ENCODE data around the gene NEMP2. TPM values are rescaled to one million over a fixed set of nuclear protein-coding genes. Genes with fewer than 3 reads are reported as not detected.

Gene NEMP2
- total and polyA plus RNA-seq, 9 donors: 5.0 to 9.2 (median 6.6) TPM

- Histone ChIP-seq H3K36me3 (ENCODE audit: control insufficient read depth, insufficient read depth, low read length) (no peaks in the 10 kb centered on the region), H3K27me3 (ENCODE audit: control insufficient read depth, insufficient read depth, low read length) (no peaks in the 10 kb centered on the region), H3K27ac (ENCODE audit: low read length) (no peak overlapping the region), H3K4me3 (ENCODE audit: low read length) (no peak overlapping the region), H3K4me1 (ENCODE audit: control insufficient read depth, insufficient read depth, low read length) (peaks cover 7% of the 10 kb centered on the region), H3K9me3 (replicated peaks; ENCODE audit: control insufficient read depth, low read depth, low read length) (peaks cover 20% of the 10 kb centered on the region)
- no peak for DNase-seq
Observed at GRCh38 chr2:190538201-190538600, 3.7 kb upstream of the NEMP2 start.

DNA sequence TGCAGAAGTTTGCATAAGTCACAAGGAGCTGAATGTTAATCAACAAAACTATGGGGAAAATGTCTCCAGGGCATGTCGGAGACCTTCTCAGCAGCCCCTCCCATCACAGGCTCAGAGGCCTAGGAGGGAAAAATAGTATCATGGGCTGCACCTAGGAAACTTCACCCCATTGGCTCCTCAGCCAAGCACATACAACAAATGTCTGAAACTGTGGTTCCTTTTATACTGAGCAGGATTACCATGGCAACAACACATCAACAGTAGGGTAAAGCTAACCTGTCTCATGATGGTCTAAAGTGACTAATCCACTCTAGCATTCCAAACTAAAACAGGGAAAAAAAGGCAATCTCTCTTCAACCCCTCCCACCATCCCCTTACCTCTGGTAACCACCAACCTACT lies 3.2 kb upstream of the NEMP2 start:
- Histone ChIP-seq H3K27ac (ENCODE audit: low read length) (no peak overlapping the region), H3K4me1 (ENCODE audit: control insufficient read depth, insufficient read depth, low read length) (peaks cover 8% of the 10 kb centered on the region), H3K27me3 (ENCODE audit: control insufficient read depth, insufficient read depth, low read length) (no peaks in the 10 kb centered on the region), H3K9me3 (replicated peaks; ENCODE audit: control insufficient read depth, low read depth, low read length) (peaks cover 20% of the 10 kb centered on the region), H3K36me3 (ENCODE audit: control insufficient read depth, insufficient read depth, low read length) (no peaks in the 10 kb centered on the region), H3K4me3 (ENCODE audit: low read length) (no peak overlapping the region)
- DNase-seq: peak; percentile 37
- no CpG with 5 or more reads among the region's 1 CpG for WGBS (ENCODE audit: insufficient coverage)

DNA sequence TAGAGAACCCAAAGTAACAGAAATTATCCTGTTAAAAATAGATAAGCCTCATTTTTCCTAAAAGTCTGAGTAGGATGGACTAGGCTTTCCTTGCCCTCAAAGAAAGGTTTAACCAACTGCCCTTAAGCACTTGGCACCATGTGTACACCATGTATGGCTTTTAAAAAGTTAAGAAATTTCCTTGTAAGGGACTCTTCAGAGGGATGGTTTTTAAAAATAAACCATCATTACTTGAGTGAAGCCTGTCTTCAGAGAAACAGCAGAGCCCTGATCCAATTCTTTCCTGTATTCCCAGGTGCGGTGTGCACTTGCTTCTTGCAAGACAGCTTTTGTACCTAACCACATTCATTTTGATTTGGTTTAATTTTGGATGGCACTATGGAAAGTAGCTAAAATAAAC lies 1.1 kb upstream of the NEMP2 start:
- H3K27me3 ChIP-seq (ENCODE audit: control insufficient read depth, insufficient read depth, low read length): no peaks in the 10 kb centered on the region
- DNase-seq: no peak
- WGBS (ENCODE audit: insufficient coverage): no CpG with 5 or more reads among the region's 1 CpG

DNA sequence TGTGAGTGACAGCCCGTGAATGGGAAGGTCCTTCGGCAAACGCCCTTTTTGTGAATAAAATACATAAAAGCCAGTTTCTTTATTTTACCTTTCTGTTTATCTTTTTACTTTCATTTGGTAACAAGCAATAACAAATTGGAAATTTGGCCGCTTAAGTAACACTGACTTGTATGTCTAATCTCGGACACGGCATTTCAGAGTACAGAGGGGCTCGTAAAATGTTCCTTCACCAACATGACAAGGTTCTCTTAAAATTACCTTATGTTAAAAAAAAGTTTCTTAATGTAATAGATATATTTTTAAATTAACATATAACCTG lies 558 bp upstream of the NEMP2 start:
- DNase-seq: no peak
- WGBS (ENCODE audit: insufficient coverage): no CpG with 5 or more reads among the region's 7 CpGs

More for the DNA sequence above, 1.1 kb upstream of the NEMP2 start:
- Histone ChIP-seq H3K27ac (ENCODE audit: low read length) (peak overlapping the region; percentile 94), H3K4me3 (ENCODE audit: low read length) (peak overlapping the region; percentile 72), H3K9me3 (replicated peaks; ENCODE audit: control insufficient read depth, low read depth, low read length) (peaks cover 12% of the 10 kb centered on the region), H3K36me3 (ENCODE audit: control insufficient read depth, insufficient read depth, low read length) (no peaks in the 10 kb centered on the region), H3K4me1 (ENCODE audit: control insufficient read depth, insufficient read depth, low read length) (peaks cover 10% of the 10 kb centered on the region)

DNA sequence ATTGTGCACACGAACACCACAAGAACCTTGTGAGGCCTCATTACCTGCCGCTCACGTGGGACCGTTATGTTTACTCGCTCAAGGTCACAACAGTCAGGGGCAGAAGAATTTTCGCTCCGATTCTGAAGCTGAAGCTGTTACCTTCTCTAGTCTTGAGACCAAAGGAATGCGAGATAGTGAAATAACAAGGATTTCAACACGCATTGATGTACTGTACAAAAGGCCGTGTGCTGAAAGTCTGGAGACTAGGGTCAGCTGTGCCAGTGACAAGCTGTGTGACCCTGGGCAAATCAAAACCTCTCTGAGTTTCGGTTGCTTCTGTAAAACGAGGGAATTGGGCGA lies 583 bp downstream of the NEMP2 start:
- WGBS (ENCODE audit: insufficient coverage): 13% methylated on average over 13 of the region's 13 CpGs
- peak overlapping the region; percentile 72 for H3K4me3 ChIP-seq (ENCODE audit: low read length)
- no peak for DNase-seq
- no peaks in the 10 kb centered on the region for H3K27me3 ChIP-seq (ENCODE audit: control insufficient read depth, insufficient read depth, low read length)
- no peaks in the 10 kb centered on the region for H3K36me3 ChIP-seq (ENCODE audit: control insufficient read depth, insufficient read depth, low read length)
- H3K27ac ChIP-seq (ENCODE audit: low read length): peak overlapping the region; percentile 94
- H3K4me1 ChIP-seq (ENCODE audit: control insufficient read depth, insufficient read depth, low read length): peaks cover 15% of the 10 kb centered on the region
- peaks cover 4% of the 10 kb centered on the region for H3K9me3 ChIP-seq (replicated peaks; ENCODE audit: control insufficient read depth, low read depth, low read length)

More for the DNA sequence above, 558 bp upstream of the NEMP2 start:
- H3K36me3 ChIP-seq (ENCODE audit: control insufficient read depth, insufficient read depth, low read length): no peaks in the 10 kb centered on the region
- H3K27me3 ChIP-seq (ENCODE audit: control insufficient read depth, insufficient read depth, low read length): no peaks in the 10 kb centered on the region
- H3K4me1 ChIP-seq (ENCODE audit: control insufficient read depth, insufficient read depth, low read length): peaks cover 12% of the 10 kb centered on the region
- H3K27ac ChIP-seq (ENCODE audit: low read length): peak overlapping the region; percentile 94
- peaks cover 7% of the 10 kb centered on the region for H3K9me3 ChIP-seq (replicated peaks; ENCODE audit: control insufficient read depth, low read depth, low read length)
- peak overlapping the region; percentile 72 for H3K4me3 ChIP-seq (ENCODE audit: low read length)

DNA sequence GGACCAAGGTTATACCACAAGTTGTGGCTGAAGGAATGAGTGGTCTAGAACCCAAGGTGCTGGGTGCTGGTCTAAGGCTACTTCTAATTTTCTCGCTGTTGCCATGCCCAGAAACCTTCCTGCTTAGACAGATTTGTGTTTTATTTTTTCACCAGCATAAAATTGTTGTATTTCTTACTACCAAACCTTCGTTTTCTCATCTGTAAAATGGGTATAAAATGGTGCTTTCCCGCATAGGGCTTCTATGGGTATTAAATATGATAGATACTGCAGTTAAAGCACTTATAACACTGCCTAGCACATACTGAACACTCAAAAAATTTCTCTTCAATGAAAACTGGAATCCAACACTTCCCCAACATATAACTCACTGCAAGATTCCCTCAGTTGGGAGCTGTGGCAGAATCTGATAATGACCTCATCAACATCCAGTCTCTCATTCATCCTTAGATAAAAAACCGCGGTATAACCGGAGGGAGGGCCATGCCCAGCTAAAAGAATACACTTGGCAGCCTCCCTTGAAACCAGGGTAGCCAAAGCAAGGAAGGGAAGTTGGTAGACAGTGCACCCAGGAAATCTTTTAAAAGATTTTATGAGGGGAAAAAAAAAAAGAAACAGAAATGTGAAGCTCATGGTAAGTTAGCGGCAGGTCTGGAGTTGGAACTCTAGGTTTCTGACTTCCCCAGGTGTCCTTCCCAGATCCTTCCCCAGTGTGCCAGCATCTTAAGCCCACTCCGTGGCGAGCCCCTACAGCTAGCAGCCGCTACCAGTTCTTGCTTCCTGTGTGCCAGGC lies 1.2 kb downstream of the NEMP2 start:
- Histone ChIP-seq H3K9me3 (replicated peaks; ENCODE audit: control insufficient read depth, low read depth, low read length) (peaks cover 3% of the 10 kb centered on the region), H3K4me3 (ENCODE audit: low read length) (peak overlapping the region; percentile 72), H3K27me3 (ENCODE audit: control insufficient read depth, insufficient read depth, low read length) (no peaks in the 10 kb centered on the region), H3K27ac (ENCODE audit: low read length) (peak overlapping the region; percentile 94), H3K36me3 (ENCODE audit: control insufficient read depth, insufficient read depth, low read length) (no peaks in the 10 kb centered on the region), H3K4me1 (ENCODE audit: control insufficient read depth, insufficient read depth, low read length) (peaks cover 15% of the 10 kb centered on the region)
- DNase-seq: no peak
- 75% methylated on average over 4 of the region's 10 CpGs for WGBS (ENCODE audit: insufficient coverage)

DNA sequence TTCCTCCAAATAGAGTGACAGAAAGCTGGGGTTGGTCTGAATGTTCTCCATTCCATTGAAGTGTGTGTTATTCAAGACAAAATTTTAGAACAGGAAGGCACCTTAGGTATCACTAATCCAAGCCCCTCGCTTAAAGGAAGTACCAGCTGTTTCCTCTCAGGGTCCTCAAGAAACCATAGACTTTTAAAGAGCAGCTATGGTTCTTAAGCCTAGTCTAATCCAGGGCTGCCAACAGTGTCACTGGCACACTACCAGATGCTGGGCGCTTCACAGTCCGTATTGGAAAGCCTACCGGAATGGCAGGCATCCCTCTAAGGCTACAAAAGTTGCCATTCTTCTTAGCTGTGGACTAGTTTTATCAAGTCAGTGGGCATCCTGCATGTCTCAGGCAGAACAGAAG lies 1.9 kb downstream of the NEMP2 start:
- WGBS (ENCODE audit: insufficient coverage): 57% methylated on average over 2 of the region's 4 CpGs
- H3K27ac ChIP-seq (ENCODE audit: low read length): peak overlapping the region; percentile 38
- H3K4me1 ChIP-seq (ENCODE audit: control insufficient read depth, insufficient read depth, low read length): peaks cover 15% of the 10 kb centered on the region
- no peaks in the 10 kb centered on the region for H3K27me3 ChIP-seq (ENCODE audit: control insufficient read depth, insufficient read depth, low read length)
- H3K4me3 ChIP-seq (ENCODE audit: low read length): no peak overlapping the region
- no peaks in the 10 kb centered on the region for H3K9me3 ChIP-seq (replicated peaks; ENCODE audit: control insufficient read depth, low read depth, low read length)
- peak; percentile 30 for DNase-seq
- H3K36me3 ChIP-seq (ENCODE audit: control insufficient read depth, insufficient read depth, low read length): no peaks in the 10 kb centered on the region

DNA sequence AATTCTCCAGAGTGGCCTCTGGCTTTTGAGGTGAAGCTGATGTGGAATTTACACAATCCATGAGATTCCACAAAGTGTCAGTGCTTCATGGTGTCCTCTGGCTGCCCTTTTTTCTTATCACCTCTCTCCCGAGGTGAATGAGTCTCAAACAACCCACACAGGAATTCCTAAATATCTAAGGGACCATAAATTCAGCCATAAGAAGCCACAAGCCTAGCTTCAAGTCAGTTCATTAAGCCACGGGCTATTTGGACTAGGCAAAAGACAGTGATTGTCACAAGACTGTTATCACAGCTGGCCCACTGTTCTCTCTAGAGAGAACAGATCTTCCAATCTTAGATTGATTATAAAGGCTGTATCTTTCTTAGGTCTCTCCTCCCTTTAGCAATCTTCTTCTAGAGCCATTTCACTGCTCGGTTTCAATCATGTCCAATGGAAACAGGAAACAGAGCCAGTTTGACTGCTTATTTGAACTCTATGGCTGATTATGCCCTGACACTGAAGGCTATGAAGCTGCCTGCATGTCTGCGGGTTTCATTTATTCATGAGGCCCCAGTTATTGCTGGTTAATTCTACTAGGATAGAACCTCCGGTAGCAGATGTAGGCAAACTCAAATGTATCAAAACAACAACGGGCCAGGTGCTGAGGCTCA lies 4.1 kb downstream of the NEMP2 start:
- Histone ChIP-seq H3K27ac (ENCODE audit: low read length) (peak overlapping the region; percentile 9), H3K27me3 (ENCODE audit: control insufficient read depth, insufficient read depth, low read length) (no peaks in the 10 kb centered on the region), H3K9me3 (replicated peaks; ENCODE audit: control insufficient read depth, low read depth, low read length) (no peaks in the 10 kb centered on the region), H3K4me3 (ENCODE audit: low read length) (no peak overlapping the region), H3K4me1 (ENCODE audit: control insufficient read depth, insufficient read depth, low read length) (peaks cover 15% of the 10 kb centered on the region), H3K36me3 (ENCODE audit: control insufficient read depth, insufficient read depth, low read length) (no peaks in the 10 kb centered on the region)
- WGBS (ENCODE audit: insufficient coverage): 50% methylated on average over 2 of the region's 6 CpGs
- DNase-seq: peak; percentile 45

- Histone ChIP-seq H3K27ac (ENCODE audit: low read length) (no peak overlapping the region), H3K4me1 (ENCODE audit: control insufficient read depth, insufficient read depth, low read length) (peaks cover 15% of the 10 kb centered on the region)
- WGBS (ENCODE audit: insufficient coverage): 100% methylated on average over 1 of the region's 3 CpGs
Observed at GRCh38 chr2:190529486-190530247, 4.9 kb downstream of the NEMP2 start.

DNA sequence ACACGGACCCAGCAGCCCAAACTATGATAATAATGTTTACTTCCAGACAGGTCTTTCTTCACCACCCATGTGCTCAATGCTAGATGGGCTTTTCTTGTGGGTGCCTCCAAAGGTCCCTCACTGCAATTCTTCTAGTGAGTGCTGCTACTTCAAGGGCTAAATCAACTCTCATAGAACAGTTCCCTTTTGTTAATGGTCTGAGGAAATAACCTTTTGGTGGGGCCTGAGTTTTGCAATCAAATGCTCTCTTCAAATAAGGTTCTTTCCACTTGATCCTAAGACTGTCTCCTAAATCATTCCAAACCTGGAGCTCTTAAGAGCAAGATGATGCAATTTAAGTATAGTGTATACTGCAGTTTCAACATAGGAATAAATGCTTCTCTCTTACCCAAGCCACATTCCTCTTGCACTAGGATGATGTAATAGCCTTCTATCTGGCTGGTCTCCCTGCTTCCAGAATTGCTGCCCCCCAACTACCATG lies 6.0 kb downstream of the NEMP2 start:
- Histone ChIP-seq H3K27ac (ENCODE audit: low read length) (no peak overlapping the region), H3K27me3 (ENCODE audit: control insufficient read depth, insufficient read depth, low read length) (no peaks in the 10 kb centered on the region), H3K36me3 (ENCODE audit: control insufficient read depth, insufficient read depth, low read length) (no peaks in the 10 kb centered on the region), H3K9me3 (replicated peaks; ENCODE audit: control insufficient read depth, low read depth, low read length) (no peaks in the 10 kb centered on the region), H3K4me1 (ENCODE audit: control insufficient read depth, insufficient read depth, low read length) (peaks cover 10% of the 10 kb centered on the region), H3K4me3 (ENCODE audit: low read length) (no peak overlapping the region)
- no peak for DNase-seq
- no CpG with 5 or more reads among the region's 1 CpG for WGBS (ENCODE audit: insufficient coverage)

More at GRCh38 chr2:190529486-190530247, 4.9 kb downstream of the NEMP2 start:
- no peak for DNase-seq
- Histone ChIP-seq H3K27me3 (ENCODE audit: control insufficient read depth, insufficient read depth, low read length) (no peaks in the 10 kb centered on the region), H3K9me3 (replicated peaks; ENCODE audit: control insufficient read depth, low read depth, low read length) (no peaks in the 10 kb centered on the region), H3K36me3 (ENCODE audit: control insufficient read depth, insufficient read depth, low read length) (no peaks in the 10 kb centered on the region), H3K4me3 (ENCODE audit: low read length) (no peak overlapping the region)
